ENCODE data around the gene PCDH9. TPM values are rescaled to one million over a fixed set of nuclear protein-coding genes. Genes with fewer than 3 reads are reported as not detected.

Gene PCDH9
- polyA plus RNA-seq, 1 of the 3 experiments (the other 2 are of a cell fraction) = 1.3 TPM

DNA sequence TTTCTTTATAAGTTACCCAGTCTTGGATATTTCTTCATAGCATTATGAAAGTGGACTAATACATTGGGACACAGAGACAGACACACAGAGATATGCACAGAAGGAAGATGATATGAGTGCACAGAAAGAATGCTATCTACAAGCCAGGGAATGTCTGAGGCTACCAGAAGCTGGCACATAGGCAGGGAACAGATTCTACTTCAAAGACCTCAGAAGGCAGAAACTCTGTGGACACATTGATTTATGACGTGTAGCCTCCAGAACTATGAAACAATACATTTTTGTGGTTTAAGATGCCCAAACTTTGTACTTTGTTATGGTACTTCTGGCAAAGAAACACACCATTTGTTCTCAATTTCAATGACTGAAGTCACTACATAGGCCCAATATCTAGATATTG, 556.7 kb downstream of the PCDH9 start (continued):
- TF ChIP-seq RCOR1 (IDR thresholded peaks at IDR 0.05; ENCODE audit: low read length) (no peak), EP300 (IDR thresholded peaks at IDR 0.05; ENCODE audit: borderline replicate concordance in 1 of 2, low read depth in 1 of 2, low read length in 1 of 2) (peak in 1 of 2 experiments; percentile 84; a peak in 2 of 4 replicates), MEF2A (IDR thresholded peaks at IDR 0.05; ENCODE audit: borderline replicate concordance, low read depth) (no peak; the same call in 1 of the 2 replicates), USF1 (IDR thresholded peaks at IDR 0.05; ENCODE audit: borderline replicate concordance, low read depth) (no peak), POLR2AphosphoS5 (IDR thresholded peaks at IDR 0.05; ENCODE audit: low read depth, low read length) (no peak), TCF12 (IDR thresholded peaks at IDR 0.05) (peak; percentile 95), RFX5 (IDR thresholded peaks at IDR 0.05; ENCODE audit: low read length) (no peak), CHD2 (IDR thresholded peaks at IDR 0.05; ENCODE audit: low read length, partially characterized antibody) (no peak)
- TF ChIP-seq, protein P1, sequence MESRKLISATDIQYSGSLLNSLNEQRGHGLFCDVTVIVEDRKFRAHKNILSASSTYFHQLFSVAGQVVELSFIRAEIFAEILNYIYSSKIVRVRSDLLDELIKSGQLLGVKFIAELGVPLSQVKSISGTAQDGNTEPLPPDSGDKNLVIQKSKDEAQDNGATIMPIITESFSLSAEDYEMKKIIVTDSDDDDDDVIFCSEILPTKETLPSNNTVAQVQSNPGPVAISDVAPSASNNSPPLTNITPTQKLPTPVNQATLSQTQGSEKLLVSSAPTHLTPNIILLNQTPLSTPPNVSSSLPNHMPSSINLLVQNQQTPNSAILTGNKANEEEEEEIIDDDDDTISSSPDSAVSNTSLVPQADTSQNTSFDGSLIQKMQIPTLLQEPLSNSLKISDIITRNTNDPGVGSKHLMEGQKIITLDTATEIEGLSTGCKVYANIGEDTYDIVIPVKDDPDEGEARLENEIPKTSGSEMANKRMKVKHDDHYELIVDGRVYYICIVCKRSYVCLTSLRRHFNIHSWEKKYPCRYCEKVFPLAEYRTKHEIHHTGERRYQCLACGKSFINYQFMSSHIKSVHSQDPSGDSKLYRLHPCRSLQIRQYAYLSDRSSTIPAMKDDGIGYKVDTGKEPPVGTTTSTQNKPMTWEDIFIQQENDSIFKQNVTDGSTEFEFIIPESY (IDR thresholded peaks at IDR 0.05; ENCODE audit: borderline replicate concordance, low read depth) = peak; percentile 80; the same call in 1 of the 2 replicates
- TF ChIP-seq, protein P2, sequence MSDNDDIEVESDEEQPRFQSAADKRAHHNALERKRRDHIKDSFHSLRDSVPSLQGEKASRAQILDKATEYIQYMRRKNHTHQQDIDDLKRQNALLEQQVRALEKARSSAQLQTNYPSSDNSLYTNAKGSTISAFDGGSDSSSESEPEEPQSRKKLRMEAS (IDR thresholded peaks at IDR 0.05; ENCODE audit: low read depth) = no peak
- TF ChIP-seq, protein P3, sequence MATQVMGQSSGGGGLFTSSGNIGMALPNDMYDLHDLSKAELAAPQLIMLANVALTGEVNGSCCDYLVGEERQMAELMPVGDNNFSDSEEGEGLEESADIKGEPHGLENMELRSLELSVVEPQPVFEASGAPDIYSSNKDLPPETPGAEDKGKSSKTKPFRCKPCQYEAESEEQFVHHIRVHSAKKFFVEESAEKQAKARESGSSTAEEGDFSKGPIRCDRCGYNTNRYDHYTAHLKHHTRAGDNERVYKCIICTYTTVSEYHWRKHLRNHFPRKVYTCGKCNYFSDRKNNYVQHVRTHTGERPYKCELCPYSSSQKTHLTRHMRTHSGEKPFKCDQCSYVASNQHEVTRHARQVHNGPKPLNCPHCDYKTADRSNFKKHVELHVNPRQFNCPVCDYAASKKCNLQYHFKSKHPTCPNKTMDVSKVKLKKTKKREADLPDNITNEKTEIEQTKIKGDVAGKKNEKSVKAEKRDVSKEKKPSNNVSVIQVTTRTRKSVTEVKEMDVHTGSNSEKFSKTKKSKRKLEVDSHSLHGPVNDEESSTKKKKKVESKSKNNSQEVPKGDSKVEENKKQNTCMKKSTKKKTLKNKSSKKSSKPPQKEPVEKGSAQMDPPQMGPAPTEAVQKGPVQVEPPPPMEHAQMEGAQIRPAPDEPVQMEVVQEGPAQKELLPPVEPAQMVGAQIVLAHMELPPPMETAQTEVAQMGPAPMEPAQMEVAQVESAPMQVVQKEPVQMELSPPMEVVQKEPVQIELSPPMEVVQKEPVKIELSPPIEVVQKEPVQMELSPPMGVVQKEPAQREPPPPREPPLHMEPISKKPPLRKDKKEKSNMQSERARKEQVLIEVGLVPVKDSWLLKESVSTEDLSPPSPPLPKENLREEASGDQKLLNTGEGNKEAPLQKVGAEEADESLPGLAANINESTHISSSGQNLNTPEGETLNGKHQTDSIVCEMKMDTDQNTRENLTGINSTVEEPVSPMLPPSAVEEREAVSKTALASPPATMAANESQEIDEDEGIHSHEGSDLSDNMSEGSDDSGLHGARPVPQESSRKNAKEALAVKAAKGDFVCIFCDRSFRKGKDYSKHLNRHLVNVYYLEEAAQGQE (IDR thresholded peaks at IDR 0.05; ENCODE audit: low read depth, low read length) = no peak

- Histone ChIP-seq H3K9me3 (no peaks in the 10 kb centered on the region), H3K4me3 (ENCODE audit: low read depth in 2 of 2, low read length in 1 of 2) (no peak overlapping the region), H3K27me3 (ENCODE audit: insufficient read depth) (no peaks in the 10 kb centered on the region), H4K20me1 (ENCODE audit: insufficient read depth) (no peaks in the 10 kb centered on the region), H3K4me2 (0 out of 2 replicates have a peak overlapping the region, but pooled peaks have one; percentile 12), H2AFZ (ENCODE audit: low read depth) (no peak overlapping the region), H3K79me2 (ENCODE audit: insufficient read depth) (no peaks in the 10 kb centered on the region), H3F3A (replicated peaks; ENCODE audit: insufficient read depth) (no peaks in the 10 kb centered on the region), H3K36me3 (replicated peaks in 1 of 2; ENCODE audit: control insufficient read depth in 1 of 2, insufficient read depth in 2 of 2, low read length in 1 of 2) (no peaks in the 10 kb centered on the region), H3K9ac (peak overlapping the region; percentile 21; the same call in 1 of the 2 replicates), H3K9me2 (no peaks in the 10 kb centered on the region), H3K27ac (ENCODE audit: low read depth in 2 of 2, low read length in 1 of 2) (peak overlapping the region; percentile 65 to 74), H3K4me1 (ENCODE audit: control insufficient read depth in 1 of 2, insufficient read depth in 2 of 2, low read depth in 1 of 2, low read length in 1 of 2) (peaks cover 0 to 6% of the 10 kb centered on the region in 2 experiments; a peak in 2 of 4 replicates)
- ChIA-PET POLR2A (interaction anchor here (0.6 kb wide), 1 partner anchor 741 kb away, joined by 3 read pairs; no protein-coding TSS in a partner anchor), CTCF (no interaction called here)
- WGBS (ENCODE audit: low lambda C conversion rate) = 38% methylated on average over 5 of the region's 5 CpGs
- DNase-seq = peak; percentile 46
- TF ChIP-seq RAD21 (IDR thresholded peaks at IDR 0.05; ENCODE audit: low read length) = no peak
- no peak for TF ChIP-seq USF2 (IDR thresholded peaks at IDR 0.05; ENCODE audit: borderline replicate concordance, low read depth, low read length)
- no peak for TF ChIP-seq CHD2 (IDR thresholded peaks at IDR 0.05; ENCODE audit: low read length, partially characterized antibody)
- no peak for TF ChIP-seq GABPA (IDR thresholded peaks at IDR 0.05; ENCODE audit: low read depth)
- TF ChIP-seq, protein P3 (IDR thresholded peaks at IDR 0.05; ENCODE audit: low read depth, low read length) = no peak
- no peak for TF ChIP-seq FOXM1 (IDR thresholded peaks at IDR 0.05; ENCODE audit: low read depth)
- TF ChIP-seq, protein P1 (IDR thresholded peaks at IDR 0.05; ENCODE audit: borderline replicate concordance, low read depth) = no peak
- TF ChIP-seq MXI1 (IDR thresholded peaks at IDR 0.05; ENCODE audit: low read depth, low read length) = peak; percentile 51; the same call in 1 of the 2 replicates
Observed at GRCh38 chr13:66665991-66666390, 564.1 kb downstream of the PCDH9 start.

Data from SK-N-SH (cell line).